ENCODE data around the gene ACKR2. TPM values are rescaled to one million over a fixed set of nuclear protein-coding genes. Genes with fewer than 3 reads are reported as not detected.

The ACKR2 gene
- total RNA-seq, 4 donors from 2014 or later, result 1.4 to 9.2 (median 5.2) TPM

- 36 to 58% methylated on average over 3 of the region's 3 CpGs for WGBS, 2 donors (ENCODE audit: low coverage in 1 of 2)
- intact Hi-C loops (cut with DNase I; ENCODE audit: low total_unique reads), result no loop called here
Measured at GRCh38 chr3:42801048-42801620, 8.1 kb upstream of the ACKR2 start.

GRCh38 chr3:42801784-42802183, 7.5 kb upstream of the ACKR2 start:
- H3K9me3 ChIP-seq, result no peaks in the 10 kb centered on the region
- intact Hi-C loops (cut with DNase I; ENCODE audit: low total_unique reads), result no loop called here
- 80 to 87% methylated on average over 2 to 4 of the region's 4 CpGs for WGBS, 2 donors (ENCODE audit: low coverage in 1 of 2)
- in situ Hi-C loops (cut with MboI; ENCODE audit: low pct_ligation_motif_present in 1 of 4, low pct_unique_long_range_greater_than_20kb in 1 of 4, low sequenced_read_pairs in 3 of 4), result no loop called here
- no peaks in the 10 kb centered on the region for H3K27me3 ChIP-seq
- no peak for DNase-seq
- peaks cover 17 to 47% (median 38%) of the 10 kb centered on the region in 4 donors for H3K4me1 ChIP-seq
- peak overlapping the region in 2 of 4 donors; percentile 83 for H3K4me3 ChIP-seq
- peak overlapping the region; percentile 48 to 99 (median 98) for H3K27ac ChIP-seq
- H3K36me3 ChIP-seq, result no peaks in the 10 kb centered on the region
- TF ChIP-seq CTCF (IDR thresholded peaks at IDR 0.05), result no peak
- TF ChIP-seq POLR2AphosphoS5 (IDR thresholded peaks at IDR 0.05), result no peak
- no peak for TF ChIP-seq EP300 (IDR thresholded peaks at IDR 0.05; ENCODE audit: low read depth)
- no peak for TF ChIP-seq POLR2A (IDR thresholded peaks at IDR 0.05)

More at GRCh38 chr3:42801048-42801620, 8.1 kb upstream of the ACKR2 start:
- no peaks in the 10 kb centered on the region for H3K27me3 ChIP-seq
- H3K9me3 ChIP-seq, result no peaks in the 10 kb centered on the region
- peak in 2 of 3 donors; percentile 60 to 82 for TF ChIP-seq POLR2AphosphoS5 (IDR thresholded peaks at IDR 0.05)
- TF ChIP-seq CTCF (IDR thresholded peaks at IDR 0.05), result no peak
- TF ChIP-seq EP300 (IDR thresholded peaks at IDR 0.05; ENCODE audit: low read depth), result no peak
- TF ChIP-seq POLR2A (IDR thresholded peaks at IDR 0.05), result peak; percentile 65
- H3K4me3 ChIP-seq, result peak overlapping the region in 2 of 4 donors; percentile 83
- H3K36me3 ChIP-seq, result no peaks in the 10 kb centered on the region
- H3K27ac ChIP-seq, result peak overlapping the region; percentile 48 to 99 (median 98)
- peaks cover 17 to 50% (median 38%) of the 10 kb centered on the region in 4 donors for H3K4me1 ChIP-seq
- in situ Hi-C loops (cut with MboI; ENCODE audit: low pct_ligation_motif_present in 1 of 4, low pct_unique_long_range_greater_than_20kb in 1 of 4, low sequenced_read_pairs in 3 of 4), result no loop called here
- no peak for DNase-seq

GRCh38 chr3:42802876-42803413, 6.3 kb upstream of the ACKR2 start:
- Histone ChIP-seq H3K27ac (peak overlapping the region; percentile 98 to 99 (median 98)), H3K36me3 (no peaks in the 10 kb centered on the region), H3K4me3 (peak overlapping the region; percentile 80 to 83 (median 82)), H3K4me1 (peaks cover 17 to 47% (median 38%) of the 10 kb centered on the region in 4 donors), H3K9me3 (no peaks in the 10 kb centered on the region), H3K27me3 (no peaks in the 10 kb centered on the region)
- no peak for DNase-seq
- in situ Hi-C loops (cut with MboI; ENCODE audit: low pct_ligation_motif_present in 1 of 4, low pct_unique_long_range_greater_than_20kb in 1 of 4, low sequenced_read_pairs in 3 of 4), result no loop called here
- 49 to 57% methylated on average over 9 to 11 of the region's 11 CpGs for WGBS, 2 donors (ENCODE audit: low coverage in 1 of 2)
- intact Hi-C loops (cut with DNase I; ENCODE audit: low total_unique reads), result no loop called here
- TF ChIP-seq EP300 (IDR thresholded peaks at IDR 0.05; ENCODE audit: low read depth) (no peak), POLR2AphosphoS5 (IDR thresholded peaks at IDR 0.05) (no peak), POLR2A (IDR thresholded peaks at IDR 0.05) (no peak), CTCF (IDR thresholded peaks at IDR 0.05) (no peak)

- no peaks in the 10 kb centered on the region for H3K27me3 ChIP-seq
- WGBS, 2 donors (ENCODE audit: low coverage in 1 of 2), result 2% methylated on average over 33 of the region's 33 CpGs; no CpG with 5 or more reads in 1 of the 2 donors
- no peaks in the 10 kb centered on the region for H3K9me3 ChIP-seq
- peak overlapping the region; percentile 80 to 83 (median 82) for H3K4me3 ChIP-seq
- TF ChIP-seq POLR2A (IDR thresholded peaks at IDR 0.05) (no peak), POLR2AphosphoS5 (IDR thresholded peaks at IDR 0.05) (peak in 1 of 3 donors; percentile 8), EP300 (IDR thresholded peaks at IDR 0.05; ENCODE audit: low read depth) (no peak), CTCF (IDR thresholded peaks at IDR 0.05) (no peak)
- peak; percentile 39 for DNase-seq
- intact Hi-C loops (cut with DNase I; ENCODE audit: low total_unique reads) (no loop called here), in situ Hi-C loops (cut with MboI; ENCODE audit: low pct_ligation_motif_present in 1 of 4, low pct_unique_long_range_greater_than_20kb in 1 of 4, low sequenced_read_pairs in 3 of 4) (no loop called here)
- no peaks in the 10 kb centered on the region for H3K36me3 ChIP-seq
- peaks cover 17 to 47% (median 38%) of the 10 kb centered on the region in 4 donors for H3K4me1 ChIP-seq
- peak overlapping the region; percentile 98 to 99 (median 98) for H3K27ac ChIP-seq
Measured at GRCh38 chr3:42803414-42804105, 5.7 kb upstream of the ACKR2 start.

Data from transverse colon (tissue), 4 donors.